Activated CD4-positive, alpha-beta memory T cell treated with anti-CD3 and anti-CD28 coated beads for 36 hours (primary cell): ENCODE results near the gene LRP11. TPM values are rescaled to one million over a fixed set of nuclear protein-coding genes. Genes with fewer than 3 reads are reported as not detected.

Experiments used
- CTCF ChIA-PET: fragments of 350-600 bp; sonication (Branson Sonifier 250); formaldehyde crosslinking; loops from one replicate; lab custom pipeline; 2021; ENCODE audit warnings: antibody characterized with exemption, inconsistent platforms; lab: Charles Lee
- POLR2A ChIA-PET: fragments of 350-600 bp; sonication (Branson Sonifier 250); formaldehyde crosslinking; loops from one replicate; lab custom pipeline; 2021; ENCODE audit warnings: antibody characterized with exemption; lab: Charles Lee
- DNase-seq: peaks from one replicate; pipeline ENCODE4 v3.0.0-alpha.2; 2020
- H3K27ac Mint-ChIP-seq: one replicate; pipeline ENCODE4 v1.8.0; 2021; ENCODE audit warnings: mixed read lengths
- H3K27me3 Mint-ChIP-seq: one replicate; pipeline ENCODE4 v1.8.0; 2021; ENCODE audit warnings: mixed read lengths
- H3K36me3 Mint-ChIP-seq: one replicate; pipeline ENCODE4 v1.8.0; 2021; ENCODE audit warnings: mixed read lengths
- H3K4me1 Mint-ChIP-seq: one replicate; pipeline ENCODE4 v1.8.0; 2021; ENCODE audit warnings: low read depth, mixed read lengths
- H3K4me3 Mint-ChIP-seq: one replicate; pipeline ENCODE4 v1.8.0; 2021; ENCODE audit warnings: mild to moderate bottlenecking, mixed read lengths
- H3K9me3 Mint-ChIP-seq: one replicate; pipeline ENCODE4 v1.8.0; 2021; ENCODE audit warnings: mixed read lengths
- intact Hi-C: fragments of 100-400 bp; cut with micrococcal nuclease; formaldehyde crosslinking; loops from one replicate; pipeline ENCODE4 v1.15.1; 2023
- total RNA-seq, 2 experiments: library from RNA; stranded (reverse); gene quantifications; one replicate each; pipeline ENCODE4 v1.2.3, GENCODE V29; 2021

LRP11 gene
- total RNA-seq, 2 experiments from 2014 or later, result 6.7 to 7.2 TPM

DNA sequence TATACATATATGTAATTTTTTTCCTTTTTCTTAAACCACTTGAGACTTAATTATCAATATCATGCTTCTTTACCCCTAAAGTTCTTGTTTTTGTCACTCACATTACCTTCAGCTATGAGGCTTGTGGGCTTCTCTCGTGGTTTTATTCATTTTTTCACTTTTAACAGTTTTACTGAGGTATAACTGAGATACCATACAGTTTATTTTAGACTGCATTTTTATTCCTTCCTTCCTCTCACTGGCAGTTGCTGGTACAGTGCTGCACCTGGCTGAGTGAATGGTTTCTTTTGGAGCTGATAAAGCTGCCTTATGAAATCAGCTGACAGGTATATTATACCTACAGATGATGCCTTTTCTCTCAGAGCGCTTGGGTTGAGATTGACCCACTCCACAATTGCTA is 54.4 kb downstream of the LRP11 start:
- Mint-ChIP-seq H3K4me3 (no peak overlapping the region), H3K4me1 (peaks cover 8% of the 10 kb centered on the region), H3K36me3 (peaks cover 11% of the 10 kb centered on the region), H3K9me3 (no peaks in the 10 kb centered on the region), H3K27me3 (no peaks in the 10 kb centered on the region), H3K27ac (no peak overlapping the region)
- intact Hi-C loops, result loop anchor here (10.0 kb wide), 1 partner anchor 85 kb away; no protein-coding TSS in a partner anchor
- CTCF ChIA-PET, result no interaction called here
- POLR2A ChIA-PET, result no interaction called here
- no peak for DNase-seq

DNA sequence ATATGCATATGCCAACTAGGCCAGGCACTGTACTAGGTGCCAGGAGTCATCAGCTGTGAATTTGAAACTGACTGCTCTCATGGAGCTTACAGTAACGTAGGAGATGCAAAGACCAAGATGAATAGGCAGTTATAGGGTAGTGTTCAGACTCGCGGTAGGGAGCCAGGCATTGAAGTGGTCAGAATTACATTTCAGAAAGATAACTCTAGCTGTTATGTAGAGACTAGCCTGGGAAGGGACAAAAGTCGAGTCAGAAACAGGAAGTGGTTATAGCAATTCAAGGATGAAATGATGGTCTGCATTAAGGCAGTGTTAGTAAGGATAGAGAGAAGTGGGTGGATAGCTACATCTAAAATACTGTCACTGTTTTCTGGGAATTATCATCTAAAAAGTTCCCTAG is 58.0 kb downstream of the LRP11 start:
- peaks cover 8% of the 10 kb centered on the region for H3K4me1 Mint-ChIP-seq
- H3K27me3 Mint-ChIP-seq, result no peaks in the 10 kb centered on the region
- H3K27ac Mint-ChIP-seq, result peak overlapping the region; percentile 53
- DNase-seq, result no peak
- CTCF ChIA-PET, result interaction anchor here (0.6 to 0.9 kb wide), 2 partner anchors 13 to 241 kb away, joined by 3 read pairs; no protein-coding TSS in a partner anchor
- intact Hi-C loops, result no loop called here
- H3K4me3 Mint-ChIP-seq, result no peak overlapping the region
- no peaks in the 10 kb centered on the region for H3K9me3 Mint-ChIP-seq
- peaks cover 9% of the 10 kb centered on the region for H3K36me3 Mint-ChIP-seq
- POLR2A ChIA-PET, result no interaction called here

DNA sequence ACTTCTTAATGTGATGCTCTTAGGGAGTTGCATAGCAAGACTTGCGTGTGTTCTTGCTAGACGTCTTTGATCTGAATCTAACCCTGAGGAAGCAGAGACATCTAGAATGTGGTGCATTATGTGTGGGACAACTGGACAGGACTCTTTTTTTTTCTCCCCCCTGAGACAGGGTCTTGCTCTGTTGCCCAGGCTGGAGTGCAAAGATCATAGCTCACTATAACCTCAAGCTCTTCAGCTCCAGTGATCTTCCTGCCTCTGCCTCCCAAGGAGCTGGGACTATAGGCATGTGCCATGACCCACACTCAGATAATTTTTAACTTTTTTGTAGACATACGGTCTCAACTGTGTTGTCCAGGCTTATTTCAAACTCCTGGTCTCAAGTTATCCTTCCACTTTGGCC is 80.6 kb downstream of the LRP11 start:
- Mint-ChIP-seq H3K4me1 (no peaks in the 10 kb centered on the region), H3K36me3 (peaks cover 11% of the 10 kb centered on the region), H3K9me3 (no peaks in the 10 kb centered on the region), H3K27me3 (no peaks in the 10 kb centered on the region), H3K4me3 (no peak overlapping the region), H3K27ac (no peak overlapping the region)
- DNase-seq, result no peak
- intact Hi-C loops, result no loop called here
- POLR2A ChIA-PET, result interaction anchor here (0.7 to 1.5 kb wide), 2 partner anchors 10 to 218 kb away, joined by 4 read pairs; no protein-coding TSS in a partner anchor
- CTCF ChIA-PET, result interaction anchor here (0.7 kb wide), 1 partner anchor 20 kb away, joined by 6 read pairs; no protein-coding TSS in a partner anchor

DNA sequence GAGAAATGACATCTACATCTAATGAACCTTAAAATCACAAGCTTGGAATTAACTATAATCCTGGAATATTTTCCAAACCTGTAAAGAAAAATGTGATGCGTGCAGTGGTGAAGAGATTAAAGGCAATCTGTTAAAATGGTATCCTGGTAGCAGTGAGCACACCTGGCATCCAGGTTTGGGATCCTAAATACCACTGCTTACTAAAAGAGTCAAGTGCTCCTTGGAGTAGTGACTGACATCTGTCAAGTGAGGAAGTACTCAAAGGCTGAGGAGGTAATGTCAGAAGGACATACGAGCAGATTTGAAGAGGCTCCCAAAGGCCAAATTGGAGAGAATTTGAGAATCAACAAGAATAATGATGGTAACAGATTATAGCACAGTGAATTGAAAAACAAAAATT is 81.8 kb downstream of the LRP11 start:
- Mint-ChIP-seq H3K9me3 (no peaks in the 10 kb centered on the region), H3K4me1 (no peaks in the 10 kb centered on the region), H3K4me3 (no peak overlapping the region), H3K27me3 (no peaks in the 10 kb centered on the region), H3K27ac (no peak overlapping the region), H3K36me3 (peaks cover 11% of the 10 kb centered on the region)
- no peak for DNase-seq
- intact Hi-C loops, result no loop called here
- ChIA-PET CTCF (no interaction called here), POLR2A (no interaction called here)

DNA sequence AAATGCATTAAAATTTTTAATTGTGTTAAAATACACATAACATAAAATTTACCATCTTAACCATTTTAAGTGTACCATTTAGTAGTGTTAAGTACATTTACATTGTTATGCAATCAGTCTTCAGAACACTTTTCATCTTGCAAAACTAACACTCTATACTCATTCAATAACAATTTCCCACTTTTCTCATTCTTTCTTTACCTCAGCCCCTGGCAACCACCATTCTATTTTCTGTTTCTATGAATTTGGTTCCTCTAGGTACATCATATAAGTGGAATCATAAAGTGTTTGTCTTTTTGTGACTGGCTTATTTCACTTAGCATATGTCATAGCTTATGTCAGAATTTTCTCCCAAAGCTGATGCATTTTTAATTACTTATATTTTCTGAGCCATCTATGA is 82.4 kb downstream of the LRP11 start:
- CTCF ChIA-PET, result no interaction called here
- Mint-ChIP-seq H3K4me1 (no peaks in the 10 kb centered on the region), H3K27me3 (no peaks in the 10 kb centered on the region), H3K9me3 (no peaks in the 10 kb centered on the region), H3K27ac (no peak overlapping the region), H3K36me3 (peaks cover 11% of the 10 kb centered on the region), H3K4me3 (no peak overlapping the region)
- intact Hi-C loops, result no loop called here
- DNase-seq, result no peak
- POLR2A ChIA-PET, result no interaction called here

DNA sequence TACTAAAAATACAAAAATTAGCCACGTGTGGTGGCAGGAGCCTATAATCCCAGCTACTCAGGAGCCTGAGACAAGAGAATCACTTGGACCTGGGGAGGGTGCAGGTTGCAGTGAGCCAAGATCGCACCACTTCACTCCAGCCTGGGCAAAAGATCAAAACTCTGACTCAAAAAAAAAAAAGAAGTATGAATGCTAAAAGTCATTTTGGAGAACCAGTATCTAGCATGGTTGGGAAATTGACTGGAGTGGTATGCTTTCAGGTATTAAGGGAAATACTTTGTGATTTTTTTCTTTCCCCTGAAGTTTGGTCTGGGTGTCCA is 84.6 kb downstream of the LRP11 start:
- Mint-ChIP-seq H3K4me1 (no peaks in the 10 kb centered on the region), H3K27me3 (no peaks in the 10 kb centered on the region), H3K27ac (no peak overlapping the region), H3K9me3 (no peaks in the 10 kb centered on the region), H3K4me3 (no peak overlapping the region), H3K36me3 (peaks cover 15% of the 10 kb centered on the region)
- intact Hi-C loops, result no loop called here
- DNase-seq, result no peak
- ChIA-PET CTCF (no interaction called here), POLR2A (no interaction called here)

DNA sequence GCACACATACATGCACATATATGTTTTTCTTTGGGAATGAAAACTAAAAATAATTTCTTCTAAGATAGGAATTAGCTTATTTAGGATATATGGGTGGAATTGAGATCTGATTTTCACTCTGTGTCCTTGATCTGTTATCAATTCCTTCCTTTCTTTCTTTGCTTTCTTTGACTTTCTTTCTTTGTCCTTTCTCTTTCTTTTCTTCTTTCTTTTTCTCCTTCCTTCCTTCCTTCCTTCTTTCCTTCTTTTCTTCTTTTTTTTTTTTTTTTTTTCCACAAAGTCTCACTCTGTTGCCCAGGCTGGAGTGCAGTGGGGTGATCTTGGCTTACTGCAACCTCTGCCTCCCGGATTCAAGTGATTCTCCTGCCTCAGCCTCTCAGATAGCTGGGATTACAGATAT is 86.5 kb downstream of the LRP11 start:
- no peaks in the 10 kb centered on the region for H3K27me3 Mint-ChIP-seq
- intact Hi-C loops, result no loop called here
- DNase-seq, result no peak
- H3K4me1 Mint-ChIP-seq, result no peaks in the 10 kb centered on the region
- ChIA-PET CTCF (no interaction called here), POLR2A (no interaction called here)
- no peak overlapping the region for H3K27ac Mint-ChIP-seq
- no peaks in the 10 kb centered on the region for H3K9me3 Mint-ChIP-seq
- peaks cover 11% of the 10 kb centered on the region for H3K36me3 Mint-ChIP-seq
- no peak overlapping the region for H3K4me3 Mint-ChIP-seq

DNA sequence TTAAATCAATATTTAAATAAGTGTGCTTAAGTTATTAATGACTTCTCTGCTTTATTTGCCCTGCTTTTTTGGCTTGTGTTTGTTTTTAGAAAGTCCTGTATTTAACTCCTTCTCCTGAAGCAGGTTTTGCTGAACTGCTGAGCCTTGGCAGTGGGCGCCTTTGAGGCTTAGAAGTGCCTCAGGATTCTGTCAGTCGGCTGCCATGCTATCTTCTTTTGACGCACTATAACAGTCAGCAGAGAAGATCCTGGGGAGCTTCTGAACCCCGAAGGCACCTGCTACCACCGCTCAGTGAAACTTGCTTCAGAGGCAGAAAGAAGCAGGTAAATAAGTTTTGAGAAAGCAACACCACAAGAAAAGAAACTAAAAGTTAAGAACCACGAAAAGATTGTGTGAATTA is 92.2 kb downstream of the LRP11 start:
- Mint-ChIP-seq H3K36me3 (peaks cover 18% of the 10 kb centered on the region), H3K9me3 (no peaks in the 10 kb centered on the region), H3K27me3 (no peaks in the 10 kb centered on the region), H3K4me1 (peaks cover 4% of the 10 kb centered on the region), H3K4me3 (no peak overlapping the region), H3K27ac (no peak overlapping the region)
- DNase-seq, result no peak
- ChIA-PET POLR2A (no interaction called here), CTCF (no interaction called here)
- intact Hi-C loops, result no loop called here

DNA sequence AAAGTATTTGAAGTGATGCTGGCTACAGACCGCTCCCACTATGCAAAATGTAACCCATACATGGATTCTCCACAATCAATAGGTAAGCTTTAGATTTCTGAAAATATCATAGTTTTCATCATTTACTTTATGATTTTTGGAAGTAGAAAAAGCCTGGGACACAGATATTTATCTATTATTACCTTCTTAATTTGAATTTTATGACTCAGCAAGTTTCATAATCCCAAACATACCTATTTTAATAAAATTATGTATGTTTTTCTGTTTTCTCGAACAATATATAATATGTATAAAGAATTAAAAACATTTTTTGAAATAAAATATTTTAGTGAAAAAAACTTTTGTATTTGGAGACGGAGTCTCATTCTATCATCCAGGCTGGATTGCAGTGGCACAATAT is 93.0 kb downstream of the LRP11 start:
- no peaks in the 10 kb centered on the region for H3K27me3 Mint-ChIP-seq
- no peak overlapping the region for H3K27ac Mint-ChIP-seq
- no peak overlapping the region for H3K4me3 Mint-ChIP-seq
- ChIA-PET POLR2A (no interaction called here), CTCF (no interaction called here)
- H3K4me1 Mint-ChIP-seq, result peaks cover 6% of the 10 kb centered on the region
- intact Hi-C loops, result no loop called here
- peaks cover 1% of the 10 kb centered on the region for H3K9me3 Mint-ChIP-seq
- peaks cover 23% of the 10 kb centered on the region for H3K36me3 Mint-ChIP-seq
- no peak for DNase-seq

DNA sequence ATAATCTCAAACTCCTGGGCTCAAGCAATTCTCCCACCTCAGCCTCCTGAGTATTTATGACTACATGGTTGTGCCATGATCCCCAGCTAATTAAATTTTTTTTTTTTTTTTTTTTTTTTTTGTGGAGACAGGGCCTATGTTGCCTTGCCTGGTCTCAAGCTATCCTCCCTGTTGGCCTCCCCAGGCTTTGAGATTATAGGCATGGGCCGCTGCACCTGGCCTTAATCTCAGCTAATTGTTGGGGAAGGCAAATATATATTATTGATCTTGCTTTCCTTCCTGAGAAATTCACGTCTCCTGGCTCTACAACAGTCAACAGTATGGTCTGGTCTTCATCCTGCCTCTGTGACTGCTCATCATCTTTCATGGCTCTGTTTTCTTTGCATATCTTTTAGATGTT is 94.5 kb downstream of the LRP11 start:
- peaks cover 5% of the 10 kb centered on the region for H3K9me3 Mint-ChIP-seq
- peaks cover 6% of the 10 kb centered on the region for H3K4me1 Mint-ChIP-seq
- DNase-seq, result no peak
- H3K36me3 Mint-ChIP-seq, result peaks cover 24% of the 10 kb centered on the region
- intact Hi-C loops, result no loop called here
- ChIA-PET CTCF (no interaction called here), POLR2A (no interaction called here)
- no peak overlapping the region for H3K4me3 Mint-ChIP-seq
- no peak overlapping the region for H3K27ac Mint-ChIP-seq
- no peaks in the 10 kb centered on the region for H3K27me3 Mint-ChIP-seq

Other genes with a start within 250 kb of the LRP11 start
- gene KATNA1, start 215.6 kb downstream of the LRP11 start, total RNA-seq, result 10 to 100 TPM; 22.3 to 22.8 TPM
- gene LATS1, start 146.3 kb downstream of the LRP11 start, total RNA-seq, result 10 to 100 TPM; 19.1 to 20.1 TPM
- 10 to 100 TPM; 64.3 to 69.8 TPM for gene NUP43, start 117.8 kb downstream of the LRP11 start, total RNA-seq
- gene PCMT1, start 114.6 kb downstream of the LRP11 start, total RNA-seq, result 10 to 100 TPM; 92.6 to 98.0 TPM
- not detected for gene RAET1E, start 33.8 kb upstream of the LRP11 start, total RNA-seq
- gene RAET1G, start 58.8 kb upstream of the LRP11 start, total RNA-seq, result not detected
- 1 to 10 TPM in 1 of 2 experiments, under 1 TPM in 1; 0.90 to 1.2 TPM for gene ULBP2, start 77.7 kb upstream of the LRP11 start, total RNA-seq
- 1 to 10 TPM; 1.8 to 2.2 TPM for gene ULBP1, start 99.6 kb upstream of the LRP11 start, total RNA-seq
- gene RAET1L, start 161.2 kb upstream of the LRP11 start, total RNA-seq, result not detected
- under 1 TPM in 1 of 2 experiments, not detected in 1; 0.61 TPM for gene ULBP3, start 204.8 kb upstream of the LRP11 start, total RNA-seq